Neural progenitor cell (in vitro differentiated cells): ENCODE data around the gene RELCH.

ENCODE experiments used
- EZH2 ChIP-seq: fragments of 200-600 bp; sonication (generic); IDR thresholded peaks from 2 replicates; pipeline ENCODE4 v1.6.1; 2017; ENCODE audit warnings: antibody characterized with exemption, mild to moderate bottlenecking, moderate library complexity
- EZH2phosphoT487 ChIP-seq: fragments of 200-600 bp; sonication (generic); IDR thresholded peaks from 2 replicates; pipeline ENCODE4 v1.6.1; 2017; ENCODE audit warnings: antibody characterized with exemption
- TF ChIP-seq, protein P1 (sequence below): fragments of 200-600 bp; sonication (generic); IDR thresholded peaks from 2 replicates; pipeline ENCODE4 v1.5.1; 2017; ENCODE audit warnings: antibody characterized with exemption, mild to moderate bottlenecking

- TF ChIP-seq, protein P1, sequence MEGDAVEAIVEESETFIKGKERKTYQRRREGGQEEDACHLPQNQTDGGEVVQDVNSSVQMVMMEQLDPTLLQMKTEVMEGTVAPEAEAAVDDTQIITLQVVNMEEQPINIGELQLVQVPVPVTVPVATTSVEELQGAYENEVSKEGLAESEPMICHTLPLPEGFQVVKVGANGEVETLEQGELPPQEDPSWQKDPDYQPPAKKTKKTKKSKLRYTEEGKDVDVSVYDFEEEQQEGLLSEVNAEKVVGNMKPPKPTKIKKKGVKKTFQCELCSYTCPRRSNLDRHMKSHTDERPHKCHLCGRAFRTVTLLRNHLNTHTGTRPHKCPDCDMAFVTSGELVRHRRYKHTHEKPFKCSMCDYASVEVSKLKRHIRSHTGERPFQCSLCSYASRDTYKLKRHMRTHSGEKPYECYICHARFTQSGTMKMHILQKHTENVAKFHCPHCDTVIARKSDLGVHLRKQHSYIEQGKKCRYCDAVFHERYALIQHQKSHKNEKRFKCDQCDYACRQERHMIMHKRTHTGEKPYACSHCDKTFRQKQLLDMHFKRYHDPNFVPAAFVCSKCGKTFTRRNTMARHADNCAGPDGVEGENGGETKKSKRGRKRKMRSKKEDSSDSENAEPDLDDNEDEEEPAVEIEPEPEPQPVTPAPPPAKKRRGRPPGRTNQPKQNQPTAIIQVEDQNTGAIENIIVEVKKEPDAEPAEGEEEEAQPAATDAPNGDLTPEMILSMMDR = no peak
- TF ChIP-seq EZH2 (no peak), EZH2phosphoT487 (no peak)
Observed at GRCh38 chr18:62198259-62198658, 11.2 kb downstream of the RELCH start.
